Measurements from ENCODE around the gene DCAF6.

GRCh38 chr1:167964646-167965045, 28.2 kb downstream of the DCAF6 start:
- TF ChIP-seq EZH2 (IDR thresholded peaks at IDR 0.05) (no peak), CTCF (IDR thresholded peaks at IDR 0.05) (no peak), EZH2phosphoT487 (IDR thresholded peaks at IDR 0.05) (no peak)
